Right lobe of liver (tissue), 4 donors: Measurements from ENCODE around the gene SLC10A3.

Source experiments
- CTCF ChIP-seq, 4 donors: fragments of 200-600 bp in 3 of 4; fragments of 450-650 bp in 1 of 4; IDR thresholded peaks; one replicate each; pipeline versions ENCODE4 v1.5.1 to v1.8.0; 2016 to 2022; ENCODE audit warnings: antibody characterized with exemption in 4 of 4, mild to moderate bottlenecking in 2 of 4
- POLR2A ChIP-seq: fragments of 450-650 bp; IDR thresholded peaks from one replicate; pipeline ENCODE4 v1.6.1; 2017; ENCODE audit warnings: antibody characterized with exemption, mild to moderate bottlenecking
- donor health status: DM: no; HTN: no; CAD: no.
- donor health status: DM: no; HTN: no; CAD: no.
- donor health status: DM: no; HTN: yes; CAD: no.

DNA sequence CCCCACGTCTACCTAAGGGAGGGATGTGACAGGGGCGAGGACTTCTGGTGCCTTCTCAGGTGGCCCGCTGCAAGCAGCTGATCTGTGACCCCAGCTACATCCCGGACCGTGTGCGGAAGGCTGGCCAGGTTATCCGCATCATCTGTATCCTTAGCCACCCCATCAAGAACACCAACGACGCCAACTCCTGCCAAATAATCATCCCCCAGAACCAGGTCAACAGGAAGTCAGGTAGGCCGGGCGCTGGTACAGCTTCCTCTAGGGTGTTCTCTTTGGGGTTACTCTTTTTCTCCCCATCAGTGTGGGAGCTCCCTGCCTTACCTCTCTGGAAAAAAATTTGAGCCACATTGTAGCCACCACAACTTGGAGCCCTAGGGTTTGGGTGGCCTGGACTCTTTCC, 48.9 kb downstream of the SLC10A3 start:
- TF ChIP-seq CTCF (IDR thresholded peaks at IDR 0.05) (no peak), POLR2A (no peak)
